Right ventricle myocardium superior (tissue), 1 donor: ENCODE measurements around the gene SLC50A1. TPM values are rescaled to one million over a fixed set of nuclear protein-coding genes. Genes with fewer than 3 reads are reported as not detected.

Source experiments
- total RNA-seq: library from RNA; stranded (reverse); fragmentation: NEBNext Ultra II Directional; extraction: Animal tissue kit (Norgen Biotek cat#: 25700); gene quantifications from one replicate; pipeline ENCODE4 v1.2.1, GENCODE V29; 2021
- donor health status: DM: no; HTN: yes; CAD: no; lungs with severe emphysema.

The SLC50A1 gene
- total RNA-seq, 1 donor from 2014 or later = 7.1 TPM

Other genes starting within 250 kb of the SLC50A1 start
- gene PMVK, start 199.1 kb upstream of the SLC50A1 start, total RNA-seq = 65.7 TPM
- 49.2 TPM for gene PBXIP1, start 179.8 kb upstream of the SLC50A1 start, total RNA-seq
- 13.2 TPM for gene PYGO2, start 174.1 kb upstream of the SLC50A1 start, total RNA-seq
- gene SHC1, start 165.1 kb upstream of the SLC50A1 start, total RNA-seq = 52.7 TPM
- gene CKS1B, start 161.2 kb upstream of the SLC50A1 start, total RNA-seq = 15.5 TPM
- gene FLAD1, start 152.5 kb upstream of the SLC50A1 start, total RNA-seq = 34.7 TPM
- not detected for gene LENEP, start 142.3 kb upstream of the SLC50A1 start, total RNA-seq
- gene ZBTB7B, start 133.1 kb upstream of the SLC50A1 start, total RNA-seq = 44.1 TPM
- gene DCST2, start 102.1 kb upstream of the SLC50A1 start, total RNA-seq = 0.16 TPM
- gene DCST1, start 102.0 kb upstream of the SLC50A1 start, total RNA-seq = not detected
- 77.6 TPM for gene ADAM15, start 84.5 kb upstream of the SLC50A1 start, total RNA-seq
- 2.6 TPM for gene EFNA4, start 72.1 kb upstream of the SLC50A1 start, total RNA-seq
- gene EFNA3, start 57.0 kb upstream of the SLC50A1 start, total RNA-seq = 0.75 TPM
- gene EFNA1, start 8.0 kb upstream of the SLC50A1 start, total RNA-seq = 41.5 TPM
- gene DPM3, start 4.7 kb downstream of the SLC50A1 start, total RNA-seq = 49.4 TPM
- 121 TPM for gene KRTCAP2, start 37.5 kb downstream of the SLC50A1 start, total RNA-seq
- 0.08 TPM for gene TRIM46, start 38.0 kb downstream of the SLC50A1 start, total RNA-seq
- 5.8 TPM for gene THBS3, start 72.0 kb downstream of the SLC50A1 start, total RNA-seq
- 16.4 TPM for gene MTX1, start 72.8 kb downstream of the SLC50A1 start, total RNA-seq
- 13.8 TPM for gene ENTREP3, start 119.6 kb downstream of the SLC50A1 start, total RNA-seq
- gene SCAMP3, start 126.5 kb downstream of the SLC50A1 start, total RNA-seq = 56.8 TPM
- 18.5 TPM for gene CLK2, start 137.7 kb downstream of the SLC50A1 start, total RNA-seq
- 1.4 TPM for gene HCN3, start 141.6 kb downstream of the SLC50A1 start, total RNA-seq
- not detected for gene PKLR, start 165.6 kb downstream of the SLC50A1 start, total RNA-seq
- gene FDPS, start 173.0 kb downstream of the SLC50A1 start, total RNA-seq = 71.2 TPM
- 19.9 TPM for gene RUSC1, start 185.0 kb downstream of the SLC50A1 start, total RNA-seq